HG03439 (cell line): ENCODE data around the gene DGKH.
"Not testable (repeated sequence)": the region's sequence is repeated elsewhere in the genome, so short reads cannot be mapped to it uniquely, and the experiment has no call there.

ENCODE experiments used
- ATAC-seq: cut with Tn5 transposase; IDR thresholded peaks from one replicate; pipeline ENCODE4 v1.9.1; 2021; ENCODE audit warnings: mild to moderate bottlenecking, moderate library complexity; ENCODE audit not compliant: unreplicated experiment

DGKH gene

GRCh38 chr13:42112864-42113263 is 64.4 kb downstream of the DGKH start:
- no peak for ATAC-seq

GRCh38 chr13:42113478-42113877 is 65.0 kb downstream of the DGKH start:
- no peak for ATAC-seq

DNA sequence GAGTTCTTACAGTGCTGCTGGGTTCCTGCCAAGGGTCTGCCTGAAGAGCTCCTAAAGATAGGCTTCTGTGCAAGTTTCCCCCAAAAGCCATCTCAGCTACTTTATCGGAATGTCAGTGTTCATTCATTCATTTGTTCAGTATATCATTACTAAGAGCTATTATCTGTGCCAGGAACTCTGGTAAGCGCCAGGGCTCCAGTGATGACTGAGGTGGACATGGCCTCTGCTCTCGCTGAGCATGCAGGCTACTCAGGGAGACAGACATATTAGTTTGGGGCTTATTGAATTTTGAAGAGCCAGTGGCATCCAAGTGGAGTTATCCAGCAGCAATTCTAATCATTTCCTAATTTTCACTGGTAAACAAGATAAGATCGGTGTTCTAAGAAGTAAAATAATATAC is 65.8 kb downstream of the DGKH start:
- ATAC-seq: no peak

GRCh38 chr13:42114912-42115311 is 66.5 kb downstream of the DGKH start:
- no peak for ATAC-seq

DNA sequence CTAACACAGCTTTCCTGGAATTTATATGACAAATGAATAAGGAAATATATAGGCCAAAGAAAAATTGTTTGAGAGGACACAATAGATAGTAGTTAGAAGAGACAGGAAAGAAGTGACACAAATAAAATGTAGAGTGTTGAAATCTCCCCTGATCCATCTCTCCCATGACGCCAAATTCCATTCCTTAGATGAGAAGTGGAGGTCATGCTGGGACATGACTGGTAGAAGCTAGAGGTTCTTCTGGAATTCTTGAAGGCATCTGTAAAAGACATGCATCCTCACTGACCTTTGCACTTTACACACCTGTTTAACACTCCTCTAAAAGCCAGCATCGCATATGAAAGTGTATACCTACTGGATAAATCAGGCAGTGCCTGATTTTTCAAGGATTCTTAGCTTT is 67.8 kb downstream of the DGKH start:
- ATAC-seq: no peak

DNA sequence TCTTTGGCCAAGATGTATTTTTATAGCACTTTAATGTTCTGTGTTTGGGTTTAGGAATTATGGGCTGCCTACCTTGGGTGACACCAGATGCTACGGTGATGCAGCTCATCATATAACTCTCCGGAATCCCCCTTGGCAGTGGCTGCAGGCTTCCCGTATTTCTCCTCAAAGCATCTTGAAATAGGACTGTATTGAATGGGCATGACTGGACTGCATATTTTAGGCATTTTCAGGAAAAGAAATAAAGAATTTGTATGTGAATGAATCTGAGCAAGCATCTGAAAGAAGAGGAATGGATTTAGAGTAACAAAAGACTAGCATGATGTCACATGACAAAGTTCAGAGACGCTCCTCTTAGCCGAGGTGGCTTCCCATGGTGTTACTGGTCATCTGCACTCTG is 70.6 kb downstream of the DGKH start:
- ATAC-seq: no peak

DNA sequence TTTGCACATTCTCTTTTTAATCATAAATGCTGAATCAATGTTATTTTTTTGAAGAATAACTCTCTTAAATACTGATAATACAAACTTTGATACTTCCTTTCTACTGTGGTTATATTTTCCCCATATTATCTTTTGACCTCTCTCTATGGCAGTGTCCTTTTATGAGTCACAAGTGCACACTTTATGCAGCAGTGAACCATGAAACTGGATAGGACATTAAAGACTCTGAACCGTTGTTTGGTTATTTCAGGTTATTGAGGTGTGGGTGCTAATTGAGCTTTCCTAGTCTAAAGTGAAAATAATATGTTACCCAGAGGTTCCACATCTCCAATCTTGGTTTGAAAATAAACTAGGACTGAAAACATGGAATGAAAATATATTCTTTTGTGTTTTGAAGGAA is 71.4 kb downstream of the DGKH start:
- ATAC-seq: no peak

- ATAC-seq: no peak
These were observed 75.2 kb downstream of the DGKH start for GRCh38 chr13:42123600-42123999.

DNA sequence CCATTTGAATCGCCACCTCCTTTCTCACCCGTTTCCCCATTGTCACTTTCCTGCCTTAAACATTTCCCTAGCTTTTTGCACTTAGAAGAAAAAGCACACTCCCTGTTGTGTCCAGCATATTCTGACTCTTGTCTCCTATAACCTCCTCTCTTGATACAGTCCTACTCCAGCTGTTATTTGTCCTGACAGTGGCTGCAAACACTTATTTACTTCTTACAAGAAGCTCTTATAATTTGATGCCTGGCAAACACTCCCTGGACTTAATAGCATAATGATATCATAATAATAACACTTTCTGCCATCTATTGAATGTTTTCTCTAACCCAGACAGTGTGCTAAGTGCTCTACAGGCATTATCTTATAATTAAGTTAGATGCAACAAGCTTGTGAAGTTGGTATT is 76.6 kb downstream of the DGKH start:
- no peak for ATAC-seq

DNA sequence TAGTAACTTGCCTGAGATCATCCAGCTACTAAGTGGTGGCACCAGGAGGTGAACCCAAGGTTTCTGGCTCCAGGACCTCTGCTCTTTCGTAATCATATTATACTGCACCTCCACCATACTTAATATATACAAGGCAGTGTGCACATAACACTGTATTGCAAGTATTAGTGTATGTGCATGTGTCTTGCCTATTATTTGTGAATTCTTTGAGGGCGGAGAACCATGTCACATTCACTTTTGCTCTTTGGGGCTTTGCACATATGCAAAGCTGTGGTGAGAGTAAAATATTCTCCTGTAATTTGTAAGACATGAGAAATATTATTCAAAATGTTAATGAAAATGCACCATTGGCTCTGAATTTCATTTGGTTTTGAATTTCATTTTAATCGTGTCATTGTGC is 78.6 kb downstream of the DGKH start:
- no peak for ATAC-seq

GRCh38 chr13:42129033-42129432 is 80.6 kb downstream of the DGKH start:
- ATAC-seq: no peak

GRCh38 chr13:42136518-42136917 is 88.1 kb downstream of the DGKH start:
- ATAC-seq: no peak

DNA sequence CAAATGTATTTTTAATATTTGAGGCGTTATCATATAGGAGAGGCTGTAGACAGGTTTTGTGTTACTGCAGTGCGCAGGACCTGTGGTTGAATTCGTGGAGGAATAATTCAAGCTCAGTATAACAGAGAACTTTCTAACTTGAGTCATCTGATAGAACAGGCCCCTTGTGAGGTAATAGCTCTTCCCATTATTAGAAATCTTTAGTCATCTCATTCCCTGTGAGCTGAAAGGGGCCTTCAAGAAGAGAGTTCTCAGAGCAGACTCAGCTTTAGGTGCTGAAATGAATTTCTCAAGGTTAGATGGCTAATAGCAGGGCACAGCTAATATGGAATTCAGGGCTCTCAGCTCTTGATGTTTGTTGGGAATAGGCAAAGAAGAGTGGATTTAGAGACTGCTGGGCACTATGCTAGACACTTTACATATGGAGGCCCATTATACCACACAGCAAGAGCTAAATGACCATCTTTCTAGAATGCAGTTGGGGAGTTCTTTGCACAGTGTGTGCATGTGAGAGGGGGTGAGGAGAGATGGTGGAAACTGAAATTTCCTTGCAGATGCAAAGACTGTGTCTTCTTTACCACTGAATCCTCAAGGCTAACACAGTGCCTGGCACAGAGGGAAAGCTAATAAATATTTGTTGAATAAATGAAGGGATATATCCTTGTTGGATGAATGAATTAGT is 89.5 kb downstream of the DGKH start:
- ATAC-seq: peak; percentile 85

GRCh38 chr13:42140494-42140893 is 92.0 kb downstream of the DGKH start:
- no peak for ATAC-seq

GRCh38 chr13:42141052-42141451 is 92.6 kb downstream of the DGKH start:
- not testable (repeated sequence) for ATAC-seq

DNA sequence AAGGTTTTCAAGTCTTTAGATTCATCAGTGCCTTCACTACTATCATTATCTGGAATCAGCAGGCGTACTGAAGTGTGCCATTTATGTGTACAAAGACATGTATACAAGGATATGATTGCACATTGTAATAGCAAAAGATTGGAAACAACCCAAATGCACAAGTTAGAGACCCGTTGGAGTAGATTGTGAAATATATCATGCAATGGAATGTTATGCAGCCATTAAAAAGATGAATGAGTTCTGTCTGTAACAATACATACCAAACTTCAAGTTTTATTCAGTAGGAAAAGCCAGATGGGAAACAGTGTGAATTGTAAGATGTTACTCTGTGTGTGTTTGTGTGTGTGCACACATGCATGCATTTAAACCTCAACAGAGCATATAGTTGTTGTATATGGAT is 97.9 kb downstream of the DGKH start:
- ATAC-seq: no peak

DNA sequence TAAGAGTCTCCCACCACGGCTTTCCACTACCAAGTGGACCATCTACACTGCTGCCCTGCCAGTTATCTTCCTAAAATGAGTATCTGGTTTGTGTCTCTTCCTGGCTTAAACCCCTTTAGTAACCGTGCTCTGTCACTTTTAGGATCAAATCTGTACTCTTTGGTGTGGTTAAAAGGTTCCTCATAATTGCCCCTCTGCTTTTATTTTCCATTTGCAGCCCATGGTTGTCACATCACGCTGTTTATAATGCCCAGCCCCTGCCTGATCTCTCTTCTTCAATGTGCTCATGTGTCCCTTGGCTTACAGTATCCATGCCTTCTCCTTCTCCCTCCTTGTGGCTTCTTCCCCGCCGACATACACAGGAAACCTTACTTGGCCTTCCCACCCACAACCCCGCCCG is 100.1 kb downstream of the DGKH start:
- ATAC-seq: no peak

DNA sequence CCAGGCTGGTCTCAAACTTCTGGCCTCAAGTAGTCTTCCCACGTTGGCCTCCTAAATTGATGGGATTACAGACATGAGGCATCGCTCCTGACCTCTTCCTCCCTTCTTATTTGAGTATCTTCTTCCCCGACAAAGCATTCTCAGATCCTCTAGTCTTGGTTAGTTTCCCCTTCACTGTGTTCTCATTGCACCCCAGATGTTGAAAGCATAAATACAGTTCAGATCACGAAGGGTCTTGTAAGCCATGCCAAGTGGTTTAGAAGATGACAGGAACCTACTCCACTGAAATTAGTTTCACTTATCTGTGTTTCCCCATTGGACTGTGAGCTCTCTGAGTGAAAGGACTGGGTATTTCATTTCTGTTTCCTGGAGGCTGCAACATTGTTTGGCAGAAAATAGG is 100.7 kb downstream of the DGKH start:
- no peak for ATAC-seq

GRCh38 chr13:42151781-42152180 is 103.3 kb downstream of the DGKH start:
- no peak for ATAC-seq

GRCh38 chr13:42152495-42152894 is 104.0 kb downstream of the DGKH start:
- no peak for ATAC-seq

DNA sequence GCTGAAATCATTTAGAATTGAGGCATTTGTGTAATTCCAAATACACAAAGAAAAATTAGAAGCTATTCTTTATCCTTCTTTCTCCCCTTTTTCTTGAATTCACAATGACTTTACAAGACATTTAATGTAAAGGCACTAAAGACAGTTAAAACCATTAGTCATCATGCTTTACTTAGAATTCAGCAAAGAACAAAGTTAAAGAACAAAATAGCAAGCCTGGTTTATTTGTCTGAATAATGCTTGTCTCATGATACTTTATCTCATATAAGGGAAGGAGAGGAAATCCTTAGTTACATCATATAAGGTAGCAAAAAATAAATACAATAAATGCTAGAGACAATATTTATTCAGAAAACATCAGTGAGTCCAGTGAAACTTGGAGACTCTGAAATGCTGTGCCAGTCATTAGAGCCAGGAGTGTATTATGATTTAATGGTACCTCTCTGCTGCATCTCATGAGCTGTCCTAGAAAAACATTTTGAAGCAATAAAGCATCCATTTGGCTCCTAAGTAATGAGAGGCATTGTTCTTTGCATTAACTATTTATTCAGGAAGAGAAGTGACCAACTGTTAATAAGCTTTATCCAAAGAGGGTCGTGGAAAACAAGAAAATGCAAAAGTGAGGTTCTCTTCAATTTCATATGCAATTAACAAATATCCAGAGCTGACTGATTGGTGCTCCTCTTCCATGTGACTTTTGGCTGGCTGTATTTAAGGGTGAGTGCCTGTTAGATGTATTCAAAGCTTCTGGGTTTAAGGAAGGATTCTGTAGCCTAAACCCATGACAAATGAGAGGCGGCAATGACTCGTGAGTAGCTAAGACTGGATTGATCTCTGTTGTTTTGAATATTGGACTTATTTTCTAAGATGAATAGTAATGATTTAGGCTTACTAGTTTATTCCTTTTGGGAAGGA is 105.0 kb downstream of the DGKH start:
- ATAC-seq: no peak

- ATAC-seq: no peak
These were observed 106.8 kb downstream of the DGKH start for GRCh38 chr13:42155251-42155650.
